B cell (primary cell): ENCODE measurements around the gene MYOM3. TPM values are rescaled to one million over a fixed set of nuclear protein-coding genes. Genes with fewer than 3 reads are reported as not detected.

ENCODE experiments used
- ATAC-seq: fragments of 200-7000 bp; cut with Tn5 transposase; one replicate; pipeline ENCODE4 v1.10.0; 2021; ENCODE audit warnings: low read depth, mild to moderate bottlenecking, moderate number of reproducible peaks, moderate library complexity
- CTCF ChIA-PET: fragments of 350-600 bp; sonication (Branson Sonifier 250); formaldehyde crosslinking; loops from one replicate; lab custom pipeline; 2021; ENCODE audit warnings: antibody characterized with exemption, inconsistent platforms; lab: Charles Lee
- POLR2A ChIA-PET: fragments of 350-600 bp; sonication (Branson Sonifier 250); formaldehyde crosslinking; loops from one replicate; lab custom pipeline; 2021; ENCODE audit warnings: antibody characterized with exemption; lab: Charles Lee
- DNase-seq: peaks from one replicate; pipeline ENCODE4 v3.0.0; 2013
- H2AFZ ChIP-seq: 2 replicates; pipeline ENCODE4 v1.6.1; 2012; ENCODE audit warnings: mild to moderate bottlenecking, low read depth, low read length; ENCODE audit not compliant: insufficient read depth, poor library complexity, severe bottlenecking
- H3K27ac ChIP-seq, 2 donors: 1 replicate in 1 of 2; 2 replicates in 1 of 2; pipeline ENCODE4 v1.5.1; 2012 to 2013; ENCODE audit warnings: low read length in 2 of 2, mild to moderate bottlenecking in 2 of 2, moderate library complexity in 1 of 2
- H3K27me3 ChIP-seq, 4 experiments: fragments of 200-600 bp in 1 of 4; sonication (generic) in 1 of 4; replicated peaks in 1 of 4; 1 replicate in 2 of 4; 2 replicates in 2 of 4; pipeline versions ENCODE4 v1.6.1 to v1.7.0; 2013 to 2016; ENCODE audit warnings: low read length in 3 of 4, mild to moderate bottlenecking in 2 of 4, mixed read lengths in 1 of 4, moderate library complexity in 1 of 4; ENCODE audit not compliant: insufficient read depth in 4 of 4, control insufficient read depth in 3 of 4; ENCODE audit errors: control extremely low read depth in 1 of 4
- H3K36me3 ChIP-seq, 2 experiments: replicated peaks in 1 of 2; 1 replicate in 1 of 2; 2 replicates in 1 of 2; pipeline versions ENCODE4 v1.6.1 to v1.7.1; 2013; ENCODE audit warnings: low read length in 1 of 2; ENCODE audit not compliant: insufficient read depth in 2 of 2, control insufficient read depth in 1 of 2; ENCODE audit errors: control extremely low read depth in 1 of 2, extremely low read depth in 1 of 2
- H3K4me1 ChIP-seq, 2 donors: fragments of 200-600 bp in 1 of 2; sonication (generic) in 1 of 2; 1 replicate in 1 of 2; 2 replicates in 1 of 2; pipeline versions ENCODE4 v1.5.1 to v1.6.1; 2013 to 2017; ENCODE audit warnings: low read length in 2 of 2; ENCODE audit not compliant: control insufficient read depth in 2 of 2, insufficient read depth in 2 of 2
- H3K4me2 ChIP-seq: replicated peaks from 2 replicates; pipeline ENCODE3; 2012; ENCODE audit warnings: mild to moderate bottlenecking, low read depth, low read length; ENCODE audit not compliant: poor library complexity, severe bottlenecking
- H3K4me3 ChIP-seq, 5 experiments: fragments of 200-600 bp in 1 of 5; sonication (generic) in 1 of 5; 1 replicate in 3 of 5; 2 replicates in 2 of 5; pipeline versions ENCODE4 v1.5.1 to v1.7.0; 2011 to 2016; ENCODE audit warnings: low read length in 4 of 5, mild to moderate bottlenecking in 4 of 5, low read depth in 2 of 5, control low read depth in 1 of 5, moderate library complexity in 1 of 5; ENCODE audit not compliant: insufficient read depth in 1 of 5; ENCODE audit errors: control extremely low read depth in 1 of 5, extremely low read depth in 1 of 5
- H3K79me2 ChIP-seq: fragments of 200-600 bp; sonication (generic); one replicate; pipeline ENCODE4 v1.6.0; 2016; ENCODE audit warnings: low read length; ENCODE audit not compliant: control insufficient read depth, insufficient read depth
- H3K9ac ChIP-seq: fragments of 200-600 bp; sonication (generic); 2 replicates; pipeline ENCODE4 v1.6.1; 2017; ENCODE audit warnings: mild to moderate bottlenecking, low read length, moderate library complexity
- H3K9me3 ChIP-seq, 3 donors: one replicate each; pipeline versions ENCODE4 v1.6.1 to v1.7.1; 2013; ENCODE audit warnings: low read length in 2 of 3; ENCODE audit not compliant: control insufficient read depth in 2 of 3, insufficient read depth in 1 of 3; ENCODE audit errors: control extremely low read depth in 1 of 3
- H4K20me1 ChIP-seq: 2 replicates; pipeline ENCODE4 v1.6.0; 2012; ENCODE audit warnings: mild to moderate bottlenecking, low read length; ENCODE audit not compliant: insufficient read depth, control insufficient read depth, poor library complexity, severe bottlenecking
- H3K27ac Mint-ChIP-seq: one replicate; pipeline ENCODE4 v1.8.0; 2021; ENCODE audit warnings: mixed read lengths
- H3K27me3 Mint-ChIP-seq: one replicate; pipeline ENCODE4 v1.8.0; 2021; ENCODE audit warnings: mixed read lengths
- H3K4me1 Mint-ChIP-seq: one replicate; pipeline ENCODE4 v1.8.0; 2021; ENCODE audit warnings: mixed read lengths
- H3K4me3 Mint-ChIP-seq: one replicate; pipeline ENCODE4 v1.8.0; 2021; ENCODE audit warnings: mixed read lengths
- H3K9me3 Mint-ChIP-seq: one replicate; pipeline ENCODE4 v1.8.0; 2022; ENCODE audit warnings: mixed read lengths; ENCODE audit not compliant: insufficient read depth
- EZH2 ChIP-seq: IDR thresholded peaks from 2 replicates; pipeline ENCODE4 v1.6.1; 2012; ENCODE audit warnings: borderline replicate concordance, low read depth, mild to moderate bottlenecking, moderate library complexity, low read length; ENCODE audit not compliant: insufficient read depth, poor library complexity, severe bottlenecking
- WGBS: methylation state at CpG from one replicate; pipeline ENCODE4 v1.1.5; 2013; ENCODE audit warnings: missing lambda C conversion rate; ENCODE audit not compliant: insufficient coverage; 5-methylcytosine and 5-hydroxymethylcytosine counted together
- intact Hi-C: fragments of 100-400 bp; cut with micrococcal nuclease; formaldehyde crosslinking; loops from one replicate; pipeline ENCODE4 v1.10.0; 2022
- polyA plus RNA-seq: library from polyadenylated mRNA; depleted of rRNA; stranded (reverse); fragments of >200 nt; gene quantifications from 2 replicates; pipeline ENCODE4 v1.2.3, GENCODE V29; 2012
- total RNA-seq, 2 donors: library from RNA; stranded (reverse); fragments of 120-200 nt in 1 of 2; gene quantifications; 1 replicate in 1 of 2; 2 replicates in 1 of 2; pipeline versions ENCODE4 v1.2.3 to v1.2.4, GENCODE V29; 2013 to 2022
- TF ChIP-seq, protein P1 (sequence below): fragments of 200-600 bp; IDR thresholded peaks from one replicate; pipeline ENCODE4 v1.8.0; 2022; ENCODE audit warnings: antibody characterized with exemption, mild to moderate bottlenecking

Gene MYOM3
- total and polyA plus RNA-seq, 2 donors (not counting 1 experiment from before 2014, with no cell fraction given): not detected

DNA sequence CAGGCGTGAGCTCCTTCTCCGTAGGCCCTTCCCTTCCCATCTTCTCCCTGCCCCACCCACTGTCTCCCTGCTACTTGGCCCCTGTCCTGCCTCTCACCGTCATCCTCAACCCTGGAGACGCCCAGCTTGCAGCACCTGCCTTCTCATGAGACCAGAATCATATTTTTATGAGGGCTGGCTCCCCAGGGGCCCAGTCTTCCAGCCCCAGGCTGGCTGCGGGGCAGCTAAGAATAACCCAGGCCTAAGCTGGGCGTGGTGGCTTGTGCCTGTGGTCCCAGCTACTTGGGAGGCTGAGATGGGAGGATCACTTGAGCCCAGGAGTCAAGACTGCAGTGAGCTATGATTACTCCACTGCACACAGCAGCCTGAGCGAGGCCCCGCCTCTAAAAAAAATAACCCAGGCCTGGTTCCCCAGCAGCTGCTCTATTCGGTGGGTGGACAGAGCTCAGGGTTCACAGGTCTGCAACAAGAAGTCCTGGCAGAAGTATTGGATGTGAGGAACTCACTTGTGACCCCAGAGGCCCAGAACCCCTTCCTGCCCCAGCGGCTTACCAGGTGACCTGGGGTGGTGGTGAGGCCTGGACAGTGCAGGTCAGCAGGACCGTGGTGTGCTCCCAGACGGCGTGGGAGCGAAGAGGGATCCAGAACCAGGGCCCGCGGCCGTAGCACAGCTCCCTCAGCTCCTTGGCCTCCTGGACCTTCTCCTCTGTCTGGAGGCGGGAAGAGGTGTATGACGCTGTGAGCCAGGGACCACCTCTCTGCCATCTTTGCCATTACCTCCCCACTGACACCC lies 6.4 kb downstream of the MYOM3 start:
- DNase-seq (no peak), ATAC-seq (no peak)
- H3K36me3 ChIP-seq: no peaks in the 10 kb centered on the region
- Mint-ChIP-seq H3K27ac (no peak overlapping the region), H3K9me3 (no peaks in the 10 kb centered on the region), H3K4me1 (no peaks in the 10 kb centered on the region), H3K4me3 (no peak overlapping the region), H3K27me3 (no peaks in the 10 kb centered on the region)
- H3K27me3 ChIP-seq: no peaks in the 10 kb centered on the region
- no peaks in the 10 kb centered on the region for H3K4me1 ChIP-seq
- no peaks in the 10 kb centered on the region for H3K9me3 ChIP-seq
- intact Hi-C loops: no loop called here
- 77% methylated on average over 19 of the region's 19 CpGs for WGBS
- TF ChIP-seq EZH2: no peak
- TF ChIP-seq, protein P1, sequence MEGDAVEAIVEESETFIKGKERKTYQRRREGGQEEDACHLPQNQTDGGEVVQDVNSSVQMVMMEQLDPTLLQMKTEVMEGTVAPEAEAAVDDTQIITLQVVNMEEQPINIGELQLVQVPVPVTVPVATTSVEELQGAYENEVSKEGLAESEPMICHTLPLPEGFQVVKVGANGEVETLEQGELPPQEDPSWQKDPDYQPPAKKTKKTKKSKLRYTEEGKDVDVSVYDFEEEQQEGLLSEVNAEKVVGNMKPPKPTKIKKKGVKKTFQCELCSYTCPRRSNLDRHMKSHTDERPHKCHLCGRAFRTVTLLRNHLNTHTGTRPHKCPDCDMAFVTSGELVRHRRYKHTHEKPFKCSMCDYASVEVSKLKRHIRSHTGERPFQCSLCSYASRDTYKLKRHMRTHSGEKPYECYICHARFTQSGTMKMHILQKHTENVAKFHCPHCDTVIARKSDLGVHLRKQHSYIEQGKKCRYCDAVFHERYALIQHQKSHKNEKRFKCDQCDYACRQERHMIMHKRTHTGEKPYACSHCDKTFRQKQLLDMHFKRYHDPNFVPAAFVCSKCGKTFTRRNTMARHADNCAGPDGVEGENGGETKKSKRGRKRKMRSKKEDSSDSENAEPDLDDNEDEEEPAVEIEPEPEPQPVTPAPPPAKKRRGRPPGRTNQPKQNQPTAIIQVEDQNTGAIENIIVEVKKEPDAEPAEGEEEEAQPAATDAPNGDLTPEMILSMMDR: no peak
- ChIA-PET CTCF (no interaction called here), POLR2A (no interaction called here)
- no peak overlapping the region for H3K4me3 ChIP-seq
- H3K79me2 ChIP-seq: no peaks in the 10 kb centered on the region
- H3K4me2 ChIP-seq: no peak overlapping the region
- H4K20me1 ChIP-seq: no peaks in the 10 kb centered on the region
- H3K9ac ChIP-seq: no peak overlapping the region
- H3K27ac ChIP-seq: no peak overlapping the region
- no peak overlapping the region for H2AFZ ChIP-seq

DNA sequence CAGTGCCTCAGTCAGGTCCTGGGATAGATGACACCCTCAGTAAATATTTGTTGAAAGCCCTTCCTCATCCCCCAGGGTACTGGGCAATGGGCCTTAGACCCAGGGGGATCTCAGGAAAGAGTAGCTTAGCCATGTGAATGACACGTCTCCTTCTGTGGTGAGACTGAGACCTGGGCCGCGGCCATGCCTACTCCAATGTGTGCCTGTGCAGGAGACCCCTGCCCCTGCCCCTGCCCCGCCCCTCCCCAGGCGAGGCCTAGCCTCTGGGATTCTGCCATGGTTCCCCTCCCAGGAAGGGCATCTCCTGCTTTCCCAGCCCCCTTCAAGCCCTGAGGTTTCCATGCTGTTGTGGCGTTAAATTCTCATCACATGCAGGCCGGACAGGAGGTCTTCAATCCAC lies 7.1 kb downstream of the MYOM3 start:
- H3K4me3 ChIP-seq: no peak overlapping the region
- H2AFZ ChIP-seq: no peak overlapping the region
- Mint-ChIP-seq H3K27me3 (no peaks in the 10 kb centered on the region), H3K4me3 (no peak overlapping the region), H3K9me3 (no peaks in the 10 kb centered on the region), H3K27ac (no peak overlapping the region), H3K4me1 (no peaks in the 10 kb centered on the region)
- H3K79me2 ChIP-seq: no peaks in the 10 kb centered on the region
- POLR2A ChIA-PET: no interaction called here
- H3K9ac ChIP-seq: no peak overlapping the region
- no peaks in the 10 kb centered on the region for H3K27me3 ChIP-seq
- no peaks in the 10 kb centered on the region for H4K20me1 ChIP-seq
- DNase-seq: no peak
- peaks cover 0 to 4% (median 0%) of the 10 kb centered on the region in 3 donors for H3K9me3 ChIP-seq
- H3K4me1 ChIP-seq: no peaks in the 10 kb centered on the region
- CTCF ChIA-PET: no interaction called here
- H3K27ac ChIP-seq: no peak overlapping the region
- TF ChIP-seq, protein P1: no peak
- no peak for TF ChIP-seq EZH2
- H3K4me2 ChIP-seq: no peak overlapping the region
- WGBS: 94% methylated on average over 7 of the region's 7 CpGs
- intact Hi-C loops: no loop called here
- H3K36me3 ChIP-seq: no peaks in the 10 kb centered on the region
- ATAC-seq: no peak
